NCI-H69 (cell line): ENCODE data around the gene IL3RA.
"Not testable (repeated sequence)": the region's sequence is repeated elsewhere in the genome, so short reads cannot be mapped to it uniquely, and the experiment has no call there.

Experiments
- DNase-seq: peaks from one replicate; lab custom pipeline; 2025; lab: John Stamatoyannopoulos, UW

IL3RA gene

DNA sequence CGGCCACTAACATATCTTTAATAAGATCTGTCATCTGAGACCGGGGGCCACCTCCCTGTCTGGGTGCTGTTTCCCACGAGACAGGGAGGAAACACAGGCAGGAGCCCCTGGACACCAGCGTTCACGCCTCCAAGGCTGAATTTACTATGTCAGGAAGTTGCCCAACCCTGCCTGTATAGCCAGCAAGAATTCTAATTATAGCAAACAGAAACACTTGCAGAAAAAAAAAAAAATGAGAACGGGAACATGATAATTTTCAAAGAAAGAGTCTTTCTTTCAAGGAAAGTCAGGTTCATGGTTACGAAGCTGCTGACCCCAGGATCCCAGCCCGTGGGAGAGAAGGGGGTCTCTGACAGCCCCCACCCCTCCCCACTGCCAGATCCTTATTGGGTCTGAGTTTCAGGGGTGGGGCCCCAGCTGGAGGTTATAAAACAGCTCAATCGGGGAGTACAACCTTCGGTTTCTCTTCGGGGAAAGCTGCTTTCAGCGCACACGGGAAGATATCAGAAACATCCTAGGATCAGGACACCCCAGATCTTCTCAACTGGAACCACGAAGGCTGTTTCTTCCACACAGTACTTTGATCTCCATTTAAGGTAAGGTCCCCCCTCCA lies at the start of gene IL3RA:
IL3RA (plus strand) TSS at position 455 of the 613 bp plus-strand sequence. CDS start 4,981 bp downstream, outside the sequence.
- no peak for DNase-seq

DNA sequence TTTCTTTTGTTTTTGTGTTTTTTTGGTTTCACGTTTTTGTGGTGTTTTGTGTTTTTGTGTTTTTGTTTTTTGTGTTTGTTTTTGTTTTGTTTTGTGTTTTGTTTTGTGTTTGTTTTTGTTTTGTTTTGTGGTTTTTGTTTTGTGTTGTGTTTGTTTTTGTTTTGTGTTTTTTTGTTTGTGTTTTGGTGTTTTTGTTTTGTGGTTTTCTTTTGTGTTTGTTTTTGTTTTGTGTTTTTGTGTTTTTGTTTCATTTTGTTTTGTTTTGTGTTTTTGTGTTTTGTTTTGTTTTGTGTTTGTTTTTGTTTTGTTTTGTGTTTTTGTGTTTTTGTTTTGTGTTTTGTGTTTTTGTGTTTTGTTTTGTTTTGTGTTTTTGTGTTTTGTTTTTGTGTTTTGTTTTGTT lies 47.0 kb upstream of the IL3RA start:
- DNase-seq: no peak

DNA sequence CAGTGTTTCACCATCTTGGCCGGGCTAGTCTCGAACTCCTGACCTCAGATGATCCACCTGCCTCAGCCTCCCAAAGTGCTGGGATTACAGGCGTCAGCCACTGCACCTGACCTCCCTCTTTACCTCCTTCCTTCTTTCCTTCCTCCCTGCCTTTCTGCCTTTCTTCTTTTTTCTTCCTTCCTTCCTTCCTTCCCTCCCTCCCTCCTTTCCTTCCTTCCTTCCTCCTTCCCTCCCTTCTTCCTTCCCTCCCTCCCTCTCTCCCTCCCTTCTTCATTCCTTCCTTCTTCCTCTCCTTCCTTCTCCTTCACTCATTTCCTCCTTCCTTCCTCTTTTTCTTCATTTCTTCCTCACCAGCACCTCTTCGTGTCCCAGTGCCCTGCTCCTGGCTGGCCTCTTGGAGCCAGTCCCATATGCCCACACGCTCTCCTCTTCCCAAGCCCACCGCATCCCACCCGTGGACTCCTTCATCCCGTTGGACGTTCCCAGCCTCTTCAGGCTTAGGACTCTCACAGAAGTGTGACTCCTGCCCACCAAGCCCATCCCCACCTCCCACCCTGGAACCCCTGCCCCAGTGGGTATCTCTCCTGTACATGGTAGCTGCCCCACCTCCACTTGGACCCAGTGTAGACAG lies 45.4 kb upstream of the IL3RA start:
- DNase-seq: no peak

DNA sequence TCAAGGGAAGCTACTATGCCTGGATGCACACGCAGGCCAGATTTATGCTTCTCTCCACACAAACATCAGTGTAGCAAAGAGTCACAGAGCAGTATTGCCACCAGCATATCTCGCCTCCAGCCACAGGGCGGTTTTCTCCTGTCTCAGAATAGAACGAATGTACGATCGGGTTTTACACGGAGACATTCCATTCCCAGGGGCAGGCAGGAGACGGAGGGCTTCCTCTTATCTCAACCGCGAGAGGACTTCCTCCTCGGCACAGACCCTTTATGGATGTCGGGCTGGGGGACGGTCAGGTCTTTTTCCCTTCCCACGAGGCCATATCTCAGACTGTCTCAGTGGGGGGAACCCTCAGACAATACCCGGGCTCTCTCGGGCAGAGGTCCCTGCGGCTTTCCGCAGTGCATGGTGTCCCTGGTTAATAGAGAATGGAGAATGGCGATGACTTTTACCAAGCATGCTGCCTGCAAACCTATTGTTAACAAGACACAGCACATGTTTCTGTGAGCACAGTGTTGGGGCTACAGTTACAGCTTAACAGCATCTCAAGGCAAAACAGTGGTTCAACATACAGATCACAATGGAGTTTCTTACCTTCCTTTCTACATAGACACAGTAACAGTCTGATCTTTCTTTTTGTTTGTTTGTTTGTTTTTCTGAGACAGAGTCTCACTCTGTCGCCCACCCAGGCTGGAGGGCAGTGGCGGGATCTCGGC lies 43.9 kb upstream of the IL3RA start:
- no peak for DNase-seq

DNA sequence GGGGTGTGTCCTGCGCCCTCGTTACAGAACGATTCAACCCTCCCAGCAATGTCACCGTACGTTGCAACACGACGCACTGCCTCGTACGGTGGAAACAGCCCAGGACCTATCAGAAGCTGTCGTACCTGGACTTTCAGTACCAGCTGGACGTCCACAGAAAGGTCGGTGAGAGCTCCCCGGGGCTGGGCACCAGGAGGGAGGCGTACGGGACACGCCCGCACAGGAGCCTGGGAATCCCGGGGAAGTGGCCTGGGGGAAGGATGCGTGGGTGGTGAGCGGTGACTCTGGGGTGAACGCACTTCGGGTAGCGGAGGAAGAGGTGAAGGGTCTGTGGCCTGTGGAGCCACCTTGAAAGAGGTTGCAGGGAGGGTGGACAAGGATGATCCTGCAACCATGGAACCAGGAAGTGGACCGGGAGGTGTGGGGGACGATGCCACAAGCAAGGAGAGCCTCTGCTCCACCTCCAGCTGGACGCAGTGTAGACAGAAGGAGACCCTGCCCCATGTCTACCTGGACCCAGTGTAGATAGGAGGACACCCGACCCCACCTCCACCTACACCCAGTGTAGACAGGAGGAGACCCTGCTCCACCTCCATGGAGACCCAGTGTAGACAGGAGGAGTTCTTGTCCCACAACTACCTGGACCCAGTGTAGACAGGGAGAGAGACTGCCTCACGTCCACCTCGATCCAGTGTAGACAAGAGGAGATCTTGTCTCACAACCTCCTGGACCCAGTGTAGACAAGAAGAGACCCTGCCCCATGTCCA lies 42.1 kb upstream of the IL3RA start:
- no peak for DNase-seq

DNA sequence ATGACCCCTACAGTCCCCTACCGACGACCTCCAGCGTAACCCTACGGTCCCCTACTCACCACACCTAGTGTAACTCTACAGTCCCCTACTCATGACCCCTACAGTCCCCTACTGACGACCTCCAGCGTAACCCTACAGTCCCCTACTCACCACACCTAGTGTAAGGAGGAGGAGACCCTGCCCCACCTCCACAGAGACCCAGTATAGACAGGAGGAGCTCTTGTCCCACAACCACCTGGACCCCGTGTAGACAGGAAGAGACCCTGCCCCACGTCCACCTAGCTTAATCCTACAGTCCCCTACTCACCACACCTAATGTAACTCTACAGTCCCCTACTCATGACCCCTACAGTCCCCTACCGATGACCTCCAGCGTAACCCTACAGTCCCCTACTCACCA lies 41.0 kb upstream of the IL3RA start:
- DNase-seq: no peak

DNA sequence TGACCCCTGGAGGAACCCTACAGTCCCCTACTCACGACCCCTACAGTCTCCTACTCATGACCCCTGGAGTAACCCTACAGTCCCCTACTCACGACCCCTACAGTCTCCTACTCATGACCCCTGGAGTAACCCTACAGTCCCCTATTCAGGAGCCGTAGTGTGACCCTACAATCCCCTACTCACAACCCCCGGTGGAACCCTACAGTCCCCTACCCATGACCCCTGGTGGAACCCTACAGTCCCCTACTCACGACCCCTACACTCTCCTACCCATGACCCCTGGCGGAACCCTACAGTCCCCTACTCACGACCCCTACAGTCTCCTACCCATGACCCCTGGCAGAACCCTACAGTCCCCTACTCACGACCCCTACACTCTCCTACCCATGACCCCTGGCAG lies 39.0 kb upstream of the IL3RA start:
- DNase-seq: not testable (repeated sequence)

DNA sequence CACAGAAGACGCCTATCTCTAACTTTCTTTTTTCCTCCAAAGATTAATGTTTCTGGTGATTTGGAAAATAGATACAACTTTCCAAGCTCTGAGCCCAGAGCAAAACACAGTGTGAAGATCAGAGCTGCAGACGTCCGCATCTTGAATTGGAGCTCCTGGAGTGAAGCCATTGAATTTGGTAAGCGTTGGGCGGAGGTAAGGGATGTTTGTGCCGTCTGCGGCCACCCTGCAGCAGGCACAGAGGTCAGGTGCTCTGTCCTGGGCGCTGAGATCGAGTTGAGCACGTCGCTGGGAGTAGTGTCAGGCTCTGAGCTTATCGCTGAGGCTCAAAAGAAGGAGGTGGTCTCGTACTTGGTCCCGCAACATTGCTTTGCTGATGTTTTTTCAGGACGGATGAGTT lies 36.1 kb upstream of the IL3RA start:
- no peak for DNase-seq

DNA sequence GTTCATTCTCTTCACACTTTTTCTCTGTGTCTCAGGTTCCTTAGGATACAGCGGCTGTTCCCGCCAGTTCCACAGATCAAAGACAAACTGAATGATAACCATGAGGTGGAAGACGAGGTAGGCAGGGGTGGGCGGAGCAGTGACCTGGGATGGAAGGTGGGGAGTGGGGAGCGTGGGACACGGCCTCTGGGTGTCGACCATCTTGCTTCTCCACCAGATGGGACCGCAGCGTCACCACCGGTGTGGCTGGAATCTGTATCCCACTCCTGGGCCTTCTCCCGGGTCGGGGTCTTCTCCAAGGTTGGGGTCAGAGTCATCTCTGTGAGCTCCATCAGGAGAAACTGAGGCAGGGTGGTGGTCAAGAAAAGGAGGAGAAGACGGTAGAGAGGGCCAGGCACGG lies 31.2 kb upstream of the IL3RA start:
- DNase-seq: no peak

DNA sequence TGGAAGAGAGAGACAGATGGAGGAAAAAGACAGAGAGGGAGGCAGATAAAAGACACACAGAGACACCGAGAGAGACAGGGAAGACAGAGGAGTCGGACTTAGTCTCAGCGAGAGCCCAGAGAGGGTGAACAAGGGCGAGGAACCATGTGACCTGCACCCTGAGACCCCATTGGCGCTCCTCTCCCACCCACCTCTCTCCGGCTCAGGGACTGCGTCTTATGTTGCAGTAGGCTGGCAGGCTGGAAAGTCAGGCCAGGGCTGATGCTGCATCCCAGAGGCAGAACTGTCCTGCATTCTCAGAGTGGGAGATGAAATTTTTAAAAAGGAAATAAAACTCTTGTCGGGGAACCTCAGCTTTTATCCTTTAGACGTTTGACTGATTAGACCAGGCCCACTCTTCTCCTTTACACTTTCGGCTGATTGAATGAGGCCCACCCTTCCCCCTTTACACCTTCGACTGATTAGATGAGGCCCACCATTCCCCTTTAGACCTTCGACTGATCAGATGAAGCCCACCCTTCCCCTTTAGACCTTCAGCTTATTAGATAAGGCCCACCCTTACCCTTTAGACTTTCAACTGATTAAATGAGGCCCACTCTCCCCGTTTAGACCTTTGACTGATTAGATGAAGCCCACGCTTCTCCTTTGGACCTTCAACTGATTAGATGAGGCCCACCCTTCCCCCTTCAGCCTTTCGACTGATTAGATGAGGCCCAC lies 29.5 kb upstream of the IL3RA start:
- no peak for DNase-seq

DNA sequence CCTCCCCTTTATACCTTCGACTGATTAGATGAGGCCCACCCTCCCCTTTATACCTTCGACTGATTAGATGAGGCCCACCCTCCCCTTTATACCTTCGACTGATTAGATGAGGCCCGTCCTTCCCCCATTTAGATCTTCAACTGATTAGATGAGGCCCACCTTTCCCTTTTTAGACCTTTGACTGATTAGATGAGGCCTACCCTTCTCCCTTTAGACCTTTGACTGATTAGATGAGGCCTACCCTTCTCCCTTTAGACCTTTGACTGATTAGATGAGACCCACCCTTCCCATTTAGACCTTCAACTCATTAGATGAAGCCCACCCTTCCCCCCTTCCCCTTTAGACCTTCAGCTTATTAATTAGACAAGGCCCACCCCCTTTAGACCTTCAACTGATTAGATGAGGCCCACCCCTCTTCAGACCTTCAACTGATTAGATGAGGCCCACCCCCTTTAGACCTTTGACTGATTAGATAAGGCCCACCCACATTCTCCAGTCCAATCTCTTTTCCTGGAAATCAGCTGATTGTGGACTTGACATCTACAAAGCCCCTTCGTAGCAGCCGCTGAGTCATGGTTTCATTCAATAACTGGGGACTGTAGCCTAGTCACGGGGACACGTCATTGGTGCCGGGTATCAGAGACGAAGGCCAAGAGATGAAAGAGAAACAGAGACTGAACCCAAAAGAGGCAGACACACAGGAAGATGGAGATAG lies 28.8 kb upstream of the IL3RA start:
- DNase-seq: no peak

DNA sequence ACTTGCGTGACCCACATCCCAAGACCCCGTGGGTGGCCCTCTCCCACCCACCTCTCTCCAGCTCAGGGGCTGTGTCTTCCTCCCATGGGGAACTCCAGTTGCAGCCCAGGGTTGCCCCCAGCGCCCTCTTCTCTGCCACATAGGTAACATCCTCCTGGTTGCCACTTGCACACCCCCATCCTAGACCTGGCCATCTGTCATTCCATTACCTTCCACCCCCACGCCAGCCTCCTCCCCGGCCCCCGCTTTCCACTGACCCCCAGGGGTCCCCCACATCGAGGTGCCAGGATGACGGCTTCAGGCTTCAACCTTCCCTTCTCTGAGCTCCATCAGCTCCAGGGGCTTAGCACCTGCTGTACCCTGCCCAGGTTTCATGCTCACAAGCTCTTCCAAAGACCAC lies 28.1 kb upstream of the IL3RA start:
- no peak for DNase-seq

DNA sequence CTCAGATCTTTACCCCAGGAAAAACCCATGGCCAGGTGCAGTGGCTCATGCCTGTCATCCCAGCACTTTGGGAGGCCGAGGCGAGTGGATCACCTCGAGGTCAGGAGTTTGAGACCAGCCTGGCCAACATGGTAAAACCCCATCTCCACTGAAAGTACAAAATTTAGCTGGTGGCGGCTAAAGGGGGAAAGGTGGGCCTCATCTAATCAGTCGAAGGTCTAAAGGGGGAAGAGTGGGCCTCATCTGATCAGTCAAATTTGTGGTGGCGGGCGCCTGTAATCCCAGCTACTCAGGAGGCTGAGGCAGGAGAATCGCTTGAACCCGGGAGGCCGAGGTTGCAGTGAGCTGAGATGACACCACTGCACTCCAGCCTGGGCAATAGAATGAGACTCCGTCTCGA lies 27.7 kb upstream of the IL3RA start:
- not testable (repeated sequence) for DNase-seq

DNA sequence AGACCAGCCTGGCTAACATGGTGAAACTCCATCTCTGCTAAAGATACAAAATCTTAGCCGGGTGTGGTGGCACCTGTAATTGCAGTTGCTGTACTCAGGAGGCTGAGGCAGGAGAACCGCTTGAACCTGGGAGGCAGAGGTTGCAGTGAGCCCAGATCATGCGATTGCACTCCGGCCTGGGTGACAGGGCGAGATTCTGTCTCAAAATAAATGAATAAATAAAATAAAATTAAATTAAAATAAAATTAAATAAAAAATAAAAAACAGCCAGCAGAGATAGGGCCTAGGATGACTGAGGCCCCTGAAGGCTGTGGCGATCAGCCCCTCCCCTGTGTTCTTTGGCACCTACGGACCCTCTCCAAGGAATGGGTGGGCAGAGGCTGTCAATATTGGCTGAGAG lies 22.8 kb upstream of the IL3RA start:
- DNase-seq: no peak

DNA sequence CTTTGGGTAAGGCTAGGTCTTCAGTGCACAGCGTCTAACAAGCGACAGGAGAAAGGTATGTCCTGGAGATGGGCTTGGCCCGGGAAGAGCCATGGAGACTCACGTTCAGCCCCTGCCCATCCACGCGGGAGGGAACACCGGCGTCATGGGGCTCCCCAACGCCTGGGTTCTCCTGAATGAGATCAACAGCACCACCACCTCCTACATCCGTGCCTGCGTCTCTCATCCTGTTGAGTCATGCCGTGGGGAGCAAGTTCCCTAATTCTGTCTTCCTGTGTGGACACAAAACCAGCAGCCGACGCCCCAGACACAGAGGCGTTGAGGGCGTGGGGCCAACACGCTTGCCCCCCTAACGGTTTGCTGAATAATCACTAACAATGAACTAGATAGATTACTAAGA lies 20.1 kb upstream of the IL3RA start:
- no peak for DNase-seq

DNA sequence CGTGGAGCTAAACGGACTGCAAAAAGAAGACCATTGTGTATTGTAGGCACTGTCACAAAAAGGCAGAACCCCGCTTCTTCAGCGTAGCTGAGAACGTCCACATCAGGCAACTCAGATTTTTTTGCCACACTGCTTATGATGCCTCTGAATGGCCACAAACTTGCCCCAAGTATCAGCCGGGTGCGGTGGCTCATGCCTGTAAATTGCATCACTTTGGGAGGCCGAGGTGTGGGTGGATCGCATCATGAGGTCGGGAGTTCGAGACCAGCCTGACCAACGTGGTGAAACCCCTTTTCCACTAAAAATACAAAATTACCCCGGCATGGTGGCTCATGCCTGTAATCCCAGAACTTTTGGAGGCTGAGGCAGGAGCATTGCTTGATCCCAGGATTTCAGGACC lies 14.9 kb upstream of the IL3RA start:
- no peak for DNase-seq

DNA sequence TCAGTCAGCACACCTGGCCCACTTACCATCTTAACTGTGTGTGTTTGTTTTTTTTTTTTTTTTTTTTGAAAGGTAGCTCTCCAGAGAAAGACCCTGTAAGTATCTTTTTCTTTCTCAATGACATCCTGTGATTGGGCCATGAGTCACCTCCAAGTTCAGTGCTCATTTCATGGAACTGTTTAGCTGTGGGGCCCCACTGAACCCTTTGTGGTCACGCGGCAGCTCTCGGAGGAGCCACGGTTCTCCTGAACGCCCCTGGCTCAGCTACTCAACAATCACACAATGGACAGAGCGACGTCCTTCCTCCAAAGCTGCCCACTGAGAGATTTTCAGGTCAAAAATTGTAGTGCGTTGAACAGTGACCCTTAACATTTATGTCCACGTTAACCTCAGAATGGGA lies 14.2 kb upstream of the IL3RA start:
- DNase-seq: no peak

DNA sequence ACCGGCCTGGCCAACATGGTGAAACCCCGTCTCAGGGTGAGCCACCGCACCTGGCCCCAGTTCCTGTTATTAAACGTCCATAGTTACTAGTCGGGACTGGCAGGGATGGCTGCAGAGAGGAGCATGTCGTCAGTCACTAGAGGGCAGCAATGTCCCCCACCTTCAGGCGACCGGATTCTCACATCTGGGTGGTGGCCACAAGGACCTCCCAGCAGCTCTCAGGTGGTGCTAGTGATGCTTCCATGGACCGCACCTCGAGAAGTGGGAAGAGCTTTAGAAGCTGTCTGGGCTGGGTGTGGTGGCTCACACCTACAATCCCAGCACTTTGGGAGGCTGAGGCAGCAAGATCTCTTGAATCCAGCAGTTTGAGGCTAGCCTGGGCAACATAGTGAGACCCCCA lies 13.3 kb upstream of the IL3RA start:
- DNase-seq: peak; percentile 4

DNA sequence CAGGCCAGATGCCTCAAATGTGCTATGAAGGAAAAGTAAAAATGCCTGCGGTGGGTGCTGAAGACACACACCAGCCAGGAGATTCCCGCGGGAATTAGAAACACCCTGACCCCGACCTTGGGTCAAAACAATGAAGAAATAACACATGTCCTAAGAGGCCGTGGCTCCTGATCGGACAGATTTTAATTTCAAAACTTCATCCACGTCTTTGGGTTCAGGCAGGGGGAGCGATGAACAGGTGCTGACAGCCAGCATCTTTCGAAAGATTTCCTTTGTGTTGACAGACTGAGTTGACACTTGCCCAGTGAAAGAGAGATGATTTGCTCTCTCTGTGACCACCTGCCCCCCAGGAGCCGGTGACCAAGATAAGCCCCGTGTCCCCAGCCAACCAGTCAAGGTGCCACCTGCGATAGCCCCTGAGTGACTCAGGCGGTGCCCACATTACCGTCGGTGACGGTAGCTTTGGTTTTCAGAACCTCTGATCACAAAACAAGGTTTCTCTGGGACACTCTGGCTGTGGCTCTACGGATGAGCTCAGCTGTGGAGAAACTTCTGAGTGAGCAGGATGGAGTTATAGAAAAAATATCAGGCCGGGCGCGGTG lies 11.0 kb upstream of the IL3RA start:
- DNase-seq: no peak

DNA sequence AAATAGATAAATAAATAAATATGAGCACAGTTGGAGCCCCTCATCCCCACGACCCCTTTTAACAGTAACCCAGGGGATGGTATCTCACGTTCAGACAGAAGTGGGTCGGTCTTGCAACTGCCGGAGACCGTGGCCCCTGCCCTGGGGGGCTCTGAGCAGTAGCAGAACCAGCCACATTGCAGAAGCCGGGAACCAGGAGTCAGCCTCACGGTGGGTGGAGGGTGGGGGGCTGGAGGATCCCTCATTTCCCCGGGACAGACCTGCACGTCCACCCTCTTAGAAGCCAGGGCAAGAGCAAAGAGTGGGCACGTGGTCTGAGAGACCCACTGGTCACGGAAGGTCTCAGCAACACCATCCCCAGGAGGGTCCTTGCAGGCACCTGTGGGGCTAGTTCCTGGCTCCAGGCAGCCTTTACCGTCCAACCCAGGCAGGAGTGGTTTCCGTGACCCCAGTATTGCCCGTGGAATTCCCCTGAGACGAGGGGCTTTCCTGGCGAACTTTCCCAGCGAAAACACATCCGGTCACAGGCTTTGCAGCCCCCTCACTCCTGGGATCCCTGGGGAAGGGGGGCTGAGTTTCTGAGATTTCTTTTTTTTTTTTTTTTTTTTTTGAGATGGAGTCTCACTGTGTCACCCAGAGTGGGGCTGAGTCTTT lies 8.8 kb upstream of the IL3RA start:
- no peak for DNase-seq

DNA sequence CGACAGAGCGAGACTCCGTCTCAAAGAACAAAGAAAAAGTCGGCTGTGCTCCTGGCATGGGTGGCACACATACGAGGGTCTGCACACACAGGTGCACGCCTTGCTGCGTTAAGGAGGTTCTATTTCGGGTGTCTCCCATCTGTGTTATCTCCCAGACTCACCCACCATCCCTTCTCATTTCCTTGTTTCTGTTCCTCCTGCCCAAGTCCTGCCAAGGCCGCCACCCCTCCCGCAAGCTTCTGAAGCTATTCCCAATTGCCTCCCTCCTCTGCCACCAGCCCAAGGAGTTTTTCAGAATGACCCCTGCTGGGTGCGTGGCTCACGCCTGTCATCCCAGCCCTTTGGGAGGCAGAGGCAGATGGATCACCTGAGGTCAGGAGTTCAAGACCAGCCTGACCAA lies 6.0 kb upstream of the IL3RA start:
- no peak for DNase-seq
